Smooth muscle cell (in vitro differentiated cells): ENCODE data around the gene BRD4. TPM values are rescaled to one million over a fixed set of nuclear protein-coding genes. Genes with fewer than 3 reads are reported as not detected.
"Not testable (repeated sequence)": the region's sequence is repeated elsewhere in the genome, so short reads cannot be mapped to it uniquely, and the experiment has no call there.

Experiments
- DNase-seq: peaks from one replicate; lab custom pipeline; 2025; ENCODE audit not compliant: unreplicated experiment; lab: John Stamatoyannopoulos, UW
- H2AFZ ChIP-seq: fragments of 200-600 bp; sonication (generic); 2 replicates; pipeline ENCODE4 v1.6.0; 2016; ENCODE audit warnings: antibody characterized with exemption, low read depth, mild to moderate bottlenecking
- H3F3A ChIP-seq: fragments of 200-600 bp; sonication (generic); 2 replicates; pipeline ENCODE4 v1.6.0; 2017; ENCODE audit warnings: antibody characterized with exemption, low read depth
- H3K27ac ChIP-seq: fragments of 200-600 bp; sonication (generic); 2 replicates; pipeline ENCODE4 v1.5.1; 2016; ENCODE audit warnings: low read depth, mild to moderate bottlenecking
- H3K27me3 ChIP-seq: fragments of 200-600 bp; sonication (generic); 2 replicates; pipeline ENCODE4 v1.6.1; 2016; ENCODE audit warnings: low read depth, mild to moderate bottlenecking
- H3K36me3 ChIP-seq: fragments of 200-600 bp; sonication (generic); 2 replicates; pipeline ENCODE4 v1.5.1; 2016; ENCODE audit warnings: low read depth
- H3K4me1 ChIP-seq: fragments of 200-600 bp; sonication (generic); 2 replicates; pipeline ENCODE4 v1.5.1; 2016; ENCODE audit warnings: low read depth
- H3K4me2 ChIP-seq: fragments of 200-600 bp; sonication (generic); 2 replicates; pipeline ENCODE4 v1.6.0; 2016; ENCODE audit warnings: mild to moderate bottlenecking
- H3K4me3 ChIP-seq: fragments of 200-600 bp; sonication (generic); 2 replicates; pipeline ENCODE4 v1.5.1; 2016; ENCODE audit warnings: mild to moderate bottlenecking
- H3K79me2 ChIP-seq: fragments of 200-600 bp; sonication (generic); 2 replicates; pipeline ENCODE4 v1.6.0; 2016; ENCODE audit warnings: low read depth, mild to moderate bottlenecking
- H3K9ac ChIP-seq: fragments of 200-600 bp; sonication (generic); 2 replicates; pipeline ENCODE4 v1.6.0; 2016; ENCODE audit warnings: low read depth
- H3K9me3 ChIP-seq: fragments of 200-600 bp; sonication (generic); replicated peaks from 2 replicates; pipeline ENCODE4 v1.5.1; 2016; ENCODE audit warnings: low read depth
- H4K20me1 ChIP-seq: fragments of 200-600 bp; sonication (generic); 2 replicates; pipeline ENCODE4 v1.6.0; 2016; ENCODE audit warnings: low read depth
- CTCF ChIP-seq: fragments of 200-600 bp; sonication (generic); IDR thresholded peaks from 2 replicates; pipeline ENCODE4 v1.5.1; 2017; ENCODE audit warnings: borderline replicate concordance, mild to moderate bottlenecking, antibody characterized with exemption; ENCODE audit not compliant: insufficient read depth, poor library complexity, severe bottlenecking
- WGBS: methylation state at CpG from one replicate; pipeline ENCODE4 v1.1.7; 2016; ENCODE audit warnings: low lambda C conversion rate; 5-methylcytosine and 5-hydroxymethylcytosine counted together
- polyA plus RNA-seq: library from polyadenylated mRNA; unstranded; fragments of >200 nt; fragmentation: Nextera tagmentation; extraction: Ambion mirVana; gene quantifications from 2 replicates; pipeline ENCODE4 v1.2.1, GENCODE V29; 2016
- total RNA-seq: library from RNA; depleted of rRNA; stranded (reverse); fragments of >200 nt; gene quantifications from 2 replicates; pipeline ENCODE4 v1.2.3, GENCODE V29; 2014

BRD4 gene
- total and polyA plus RNA-seq, 2 experiments from 2014 or later = 24.1 to 102 TPM

GRCh38 chr19:15354566-15355296 is 22.4 kb upstream of the BRD4 start:
- no peak overlapping the region for H3K27ac ChIP-seq
- no peaks in the 10 kb centered on the region for H3K4me1 ChIP-seq
- H3K79me2 ChIP-seq = no peaks in the 10 kb centered on the region
- WGBS = 95% methylated on average over 27 of the region's 27 CpGs
- no peak overlapping the region for H2AFZ ChIP-seq
- peaks cover 13% of the 10 kb centered on the region for H3F3A ChIP-seq
- no peak overlapping the region for H3K4me3 ChIP-seq
- DNase-seq = no peak
- H3K9me3 ChIP-seq = no peaks in the 10 kb centered on the region
- H3K27me3 ChIP-seq = no peaks in the 10 kb centered on the region
- no peak overlapping the region for H3K4me2 ChIP-seq
- no peak overlapping the region for H3K9ac ChIP-seq
- peaks cover 15% of the 10 kb centered on the region for H4K20me1 ChIP-seq
- H3K36me3 ChIP-seq = no peaks in the 10 kb centered on the region
- no peak for TF ChIP-seq CTCF

- H3F3A ChIP-seq = peaks cover 10% of the 10 kb centered on the region
- H3K79me2 ChIP-seq = no peaks in the 10 kb centered on the region
- H3K9ac ChIP-seq = no peak overlapping the region
- no peaks in the 10 kb centered on the region for H3K36me3 ChIP-seq
- no peaks in the 10 kb centered on the region for H3K9me3 ChIP-seq
- H4K20me1 ChIP-seq = peaks cover 6% of the 10 kb centered on the region
- no peak overlapping the region for H3K4me3 ChIP-seq
- no peak overlapping the region for H2AFZ ChIP-seq
- 92% methylated on average over 4 of the region's 4 CpGs for WGBS
- no peaks in the 10 kb centered on the region for H3K4me1 ChIP-seq
- TF ChIP-seq CTCF = no peak
- no peak overlapping the region for H3K4me2 ChIP-seq
- no peaks in the 10 kb centered on the region for H3K27me3 ChIP-seq
- no peak for DNase-seq
- no peak overlapping the region for H3K27ac ChIP-seq
Measured at GRCh38 chr19:15353908-15354307, 21.6 kb upstream of the BRD4 start.

- H3K36me3 ChIP-seq, H3K27me3 ChIP-seq, DNase-seq, H3K4me2 ChIP-seq, H4K20me1 ChIP-seq, H3K79me2 ChIP-seq, H3K9me3 ChIP-seq, H3K27ac ChIP-seq, H3K4me3 ChIP-seq, H2AFZ ChIP-seq, H3K9ac ChIP-seq, H3F3A ChIP-seq, H3K4me1 ChIP-seq: not testable (repeated sequence)
- 96% methylated on average over 8 of the region's 8 CpGs for WGBS
Measured at GRCh38 chr19:15352535-15352934, 20.2 kb upstream of the BRD4 start.

- not testable (repeated sequence) for H3F3A ChIP-seq, DNase-seq, H3K27ac ChIP-seq, H3K4me3 ChIP-seq, H3K9ac ChIP-seq, H3K9me3 ChIP-seq, H3K4me2 ChIP-seq, H3K4me1 ChIP-seq, H3K36me3 ChIP-seq, H3K27me3 ChIP-seq, H2AFZ ChIP-seq
- WGBS = 97% methylated on average over 11 of the region's 11 CpGs
- H3K79me2 ChIP-seq = peaks cover 23% of the 10 kb centered on the region
- H4K20me1 ChIP-seq = peaks cover 13% of the 10 kb centered on the region
Measured at GRCh38 chr19:15341328-15341727, 9.0 kb upstream of the BRD4 start.

GRCh38 chr19:15340086-15340485 is 7.7 kb upstream of the BRD4 start:
- Histone ChIP-seq H3K27me3 (no peaks in the 10 kb centered on the region), H4K20me1 (peaks cover 13% of the 10 kb centered on the region), H3K36me3 (no peaks in the 10 kb centered on the region), H3F3A (no peaks in the 10 kb centered on the region), H3K4me2 (no peak overlapping the region), H3K4me1 (no peaks in the 10 kb centered on the region), H2AFZ (no peak overlapping the region), H3K9ac (no peak overlapping the region), H3K27ac (no peak overlapping the region), H3K9me3 (no peaks in the 10 kb centered on the region), H3K79me2 (peaks cover 31% of the 10 kb centered on the region), H3K4me3 (no peak overlapping the region)
- TF ChIP-seq CTCF = no peak
- DNase-seq = no peak
- 99% methylated on average over 4 of the region's 4 CpGs for WGBS
